Calu3 (cell line): ENCODE results near the gene DOCK11. TPM values are rescaled to one million over a fixed set of nuclear protein-coding genes. Genes with fewer than 3 reads are reported as not detected.

Source experiments
- BruUV-seq: library from RNA; stranded (reverse); fragments of 400-500 nt; replicated peaks from 2 replicates; lab custom pipeline; 2021; lab: Mats Ljungman, UMichigan
- CTCF ChIA-PET: fragments of 300-600 bp; sonication (Branson Sonifier 250); formaldehyde crosslinking; loops from one replicate; lab custom pipeline; 2022; ENCODE audit warnings: antibody characterized with exemption; lab: Charles Lee
- DNase-seq: peaks from one replicate; pipeline ENCODE4 v3.0.0; 2022
- H3K27ac Mint-ChIP-seq: one replicate; pipeline ENCODE4 v1.8.0; 2022; ENCODE audit warnings: mixed read lengths; ENCODE audit not compliant: unreplicated experiment
- H3K27me3 Mint-ChIP-seq: one replicate; pipeline ENCODE4 v1.8.0; 2022; ENCODE audit warnings: mixed read lengths; ENCODE audit not compliant: unreplicated experiment
- H3K36me3 Mint-ChIP-seq: one replicate; pipeline ENCODE4 v1.8.0; 2022; ENCODE audit warnings: mild to moderate bottlenecking, moderate library complexity, mixed read lengths; ENCODE audit not compliant: insufficient read depth, unreplicated experiment
- H3K4me1 Mint-ChIP-seq: one replicate; pipeline ENCODE4 v1.8.0; 2022; ENCODE audit warnings: mild to moderate bottlenecking, low read depth, mixed read lengths; ENCODE audit not compliant: unreplicated experiment
- H3K4me3 Mint-ChIP-seq: one replicate; pipeline ENCODE4 v1.8.0; 2022; ENCODE audit warnings: mild to moderate bottlenecking, low read depth, moderate library complexity, mixed read lengths; ENCODE audit not compliant: unreplicated experiment
- H3K9me3 Mint-ChIP-seq: one replicate; pipeline ENCODE4 v1.8.0; 2022; ENCODE audit warnings: low read depth, mixed read lengths; ENCODE audit not compliant: unreplicated experiment
- intact Hi-C: fragments of 100-400 bp; cut with micrococcal nuclease; formaldehyde crosslinking; loops from one replicate; pipeline ENCODE4 v1.10.0; 2022; ENCODE audit not compliant: unreplicated experiment
- total RNA-seq: library from RNA; stranded (reverse); gene quantifications from 2 replicates; pipeline ENCODE4 v1.2.3, GENCODE V29; 2022
- TF ChIP-seq, protein P1 (sequence below): fragments of 200-600 bp; IDR thresholded peaks from one replicate; pipeline ENCODE4 v1.8.0; 2022; ENCODE audit warnings: antibody characterized with exemption; ENCODE audit not compliant: unreplicated experiment

DOCK11 gene
- total RNA-seq, 1 experiment from 2014 or later: 1.9 TPM

DNA sequence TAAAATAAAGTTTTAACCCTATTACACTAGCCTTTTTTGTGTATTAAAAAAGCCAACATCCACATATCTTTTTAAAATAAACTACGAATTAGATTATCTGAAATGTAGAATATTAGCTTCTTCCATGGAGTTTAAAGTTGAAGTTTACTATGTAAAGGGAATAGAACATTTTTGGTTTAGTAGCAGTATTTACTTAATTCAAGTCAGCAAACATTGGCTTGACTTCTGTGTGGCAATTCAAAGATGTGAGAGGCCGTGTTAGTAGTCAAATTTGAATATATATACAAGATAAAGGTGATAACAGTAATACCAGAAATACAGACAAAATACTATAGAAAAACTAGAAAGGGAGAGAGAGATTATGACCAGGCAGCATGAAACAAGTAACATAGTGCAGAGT lies 116.7 kb downstream of the DOCK11 start:
- intact Hi-C loops: no loop called here
- CTCF ChIA-PET: no interaction called here
- no peaks in the 10 kb centered on the region for H3K4me1 Mint-ChIP-seq
- no TSS peak for BruUV-seq
- TF ChIP-seq, protein P1, sequence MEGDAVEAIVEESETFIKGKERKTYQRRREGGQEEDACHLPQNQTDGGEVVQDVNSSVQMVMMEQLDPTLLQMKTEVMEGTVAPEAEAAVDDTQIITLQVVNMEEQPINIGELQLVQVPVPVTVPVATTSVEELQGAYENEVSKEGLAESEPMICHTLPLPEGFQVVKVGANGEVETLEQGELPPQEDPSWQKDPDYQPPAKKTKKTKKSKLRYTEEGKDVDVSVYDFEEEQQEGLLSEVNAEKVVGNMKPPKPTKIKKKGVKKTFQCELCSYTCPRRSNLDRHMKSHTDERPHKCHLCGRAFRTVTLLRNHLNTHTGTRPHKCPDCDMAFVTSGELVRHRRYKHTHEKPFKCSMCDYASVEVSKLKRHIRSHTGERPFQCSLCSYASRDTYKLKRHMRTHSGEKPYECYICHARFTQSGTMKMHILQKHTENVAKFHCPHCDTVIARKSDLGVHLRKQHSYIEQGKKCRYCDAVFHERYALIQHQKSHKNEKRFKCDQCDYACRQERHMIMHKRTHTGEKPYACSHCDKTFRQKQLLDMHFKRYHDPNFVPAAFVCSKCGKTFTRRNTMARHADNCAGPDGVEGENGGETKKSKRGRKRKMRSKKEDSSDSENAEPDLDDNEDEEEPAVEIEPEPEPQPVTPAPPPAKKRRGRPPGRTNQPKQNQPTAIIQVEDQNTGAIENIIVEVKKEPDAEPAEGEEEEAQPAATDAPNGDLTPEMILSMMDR: no peak
- no peaks in the 10 kb centered on the region for H3K9me3 Mint-ChIP-seq
- peaks cover 15% of the 10 kb centered on the region for H3K27me3 Mint-ChIP-seq
- H3K27ac Mint-ChIP-seq: no peak overlapping the region
- no peak for DNase-seq
- no peak overlapping the region for H3K4me3 Mint-ChIP-seq
- H3K36me3 Mint-ChIP-seq: no peaks in the 10 kb centered on the region

DNA sequence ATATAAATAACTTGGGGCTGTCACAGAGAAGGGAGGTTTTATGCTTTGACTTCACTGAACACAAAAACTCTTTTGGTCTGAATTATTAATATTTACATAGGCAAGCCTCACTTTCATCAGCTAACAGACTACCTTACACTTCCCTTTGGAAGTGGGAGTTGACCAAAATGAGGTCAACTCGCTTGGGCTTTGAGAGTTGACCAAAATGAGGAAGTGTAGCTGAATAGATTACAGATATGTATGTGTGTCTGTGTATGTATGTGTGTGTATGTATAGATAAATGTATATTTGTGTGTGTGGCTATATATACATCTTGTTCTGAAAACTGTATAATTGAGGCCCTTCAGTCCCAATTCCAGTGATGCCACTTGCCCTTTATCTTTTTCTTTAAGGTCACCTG lies 118.5 kb downstream of the DOCK11 start:
- CTCF ChIA-PET: no interaction called here
- no TSS peak for BruUV-seq
- Mint-ChIP-seq H3K27ac (no peak overlapping the region), H3K9me3 (no peaks in the 10 kb centered on the region), H3K4me1 (no peaks in the 10 kb centered on the region), H3K4me3 (no peak overlapping the region), H3K36me3 (no peaks in the 10 kb centered on the region), H3K27me3 (peaks cover 15% of the 10 kb centered on the region)
- TF ChIP-seq, protein P1: no peak
- intact Hi-C loops: no loop called here
- no peak for DNase-seq

DNA sequence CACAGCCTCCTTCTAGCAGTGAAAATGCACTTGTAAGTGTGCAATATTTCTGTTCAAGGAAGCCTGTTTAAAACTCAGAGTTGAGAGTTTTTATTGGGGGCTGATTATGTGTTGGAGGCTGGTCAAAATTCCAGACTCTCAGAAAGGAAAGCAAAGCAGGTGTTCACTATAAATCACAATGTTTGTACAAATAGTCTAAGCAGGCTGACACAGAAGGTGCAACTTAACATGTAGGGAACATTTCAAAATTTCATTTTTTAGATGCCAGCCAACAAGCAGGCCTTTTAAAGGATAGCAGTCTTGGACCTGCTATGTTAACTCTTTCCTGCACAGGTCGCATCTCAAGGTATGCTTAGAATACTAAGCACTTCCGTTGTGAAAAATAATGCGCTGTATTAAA lies 119.5 kb downstream of the DOCK11 start:
- Mint-ChIP-seq H3K4me3 (no peak overlapping the region), H3K27ac (no peak overlapping the region), H3K9me3 (no peaks in the 10 kb centered on the region), H3K4me1 (no peaks in the 10 kb centered on the region), H3K27me3 (peaks cover 15% of the 10 kb centered on the region), H3K36me3 (no peaks in the 10 kb centered on the region)
- DNase-seq: no peak
- intact Hi-C loops: no loop called here
- CTCF ChIA-PET: no interaction called here
- TF ChIP-seq, protein P1: no peak
- no TSS peak for BruUV-seq

DNA sequence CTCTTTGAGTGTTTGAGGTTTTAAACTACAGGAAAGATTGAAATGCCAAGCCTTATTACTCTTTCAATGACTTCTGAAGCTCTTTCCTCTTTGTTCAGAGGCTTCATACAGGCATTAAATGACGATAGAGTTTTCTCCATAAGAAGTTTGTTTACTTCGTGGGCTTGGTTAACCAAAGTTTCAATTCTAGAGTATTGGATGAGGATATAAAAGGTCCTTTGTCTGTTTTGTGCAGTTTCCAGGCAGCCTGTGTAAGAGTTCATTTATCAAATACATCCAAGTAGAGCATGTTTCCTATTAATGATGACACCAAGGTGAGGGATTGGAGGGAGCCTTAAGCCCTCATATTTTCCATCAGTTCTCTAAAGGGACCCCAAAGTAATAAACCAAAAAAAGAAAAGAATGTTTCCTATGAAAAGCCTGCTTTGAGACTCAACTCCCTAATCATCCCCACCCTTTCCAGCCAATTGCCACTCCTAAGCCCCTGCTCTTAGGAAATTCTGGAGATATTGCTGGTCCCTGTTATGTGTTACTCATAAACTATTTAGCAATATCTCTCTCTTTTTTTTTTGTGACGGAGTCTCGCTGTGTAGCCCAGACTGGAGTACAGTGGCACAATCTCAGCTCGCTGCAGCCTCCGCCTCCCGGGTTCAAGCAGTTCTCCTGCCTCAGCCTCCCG lies 125.6 kb downstream of the DOCK11 start:
- H3K4me3 Mint-ChIP-seq: no peak overlapping the region
- intact Hi-C loops: no loop called here
- no peaks in the 10 kb centered on the region for H3K36me3 Mint-ChIP-seq
- no peaks in the 10 kb centered on the region for H3K4me1 Mint-ChIP-seq
- TF ChIP-seq, protein P1: no peak
- no peaks in the 10 kb centered on the region for H3K27me3 Mint-ChIP-seq
- DNase-seq: no peak
- CTCF ChIA-PET: no interaction called here
- no TSS peak for BruUV-seq
- no peak overlapping the region for H3K27ac Mint-ChIP-seq
- no peaks in the 10 kb centered on the region for H3K9me3 Mint-ChIP-seq
